HG03025 (cell line): ENCODE data around the gene CRB1.
"Not testable (repeated sequence)": the region's sequence is repeated elsewhere in the genome, so short reads cannot be mapped to it uniquely, and the experiment has no call there.

Experiments used
- ATAC-seq: cut with Tn5 transposase; IDR thresholded peaks from one replicate; pipeline ENCODE4 v1.9.1; 2021; ENCODE audit warnings: mild to moderate bottlenecking, moderate library complexity; ENCODE audit not compliant: unreplicated experiment, low FRiP score

CRB1 gene

DNA sequence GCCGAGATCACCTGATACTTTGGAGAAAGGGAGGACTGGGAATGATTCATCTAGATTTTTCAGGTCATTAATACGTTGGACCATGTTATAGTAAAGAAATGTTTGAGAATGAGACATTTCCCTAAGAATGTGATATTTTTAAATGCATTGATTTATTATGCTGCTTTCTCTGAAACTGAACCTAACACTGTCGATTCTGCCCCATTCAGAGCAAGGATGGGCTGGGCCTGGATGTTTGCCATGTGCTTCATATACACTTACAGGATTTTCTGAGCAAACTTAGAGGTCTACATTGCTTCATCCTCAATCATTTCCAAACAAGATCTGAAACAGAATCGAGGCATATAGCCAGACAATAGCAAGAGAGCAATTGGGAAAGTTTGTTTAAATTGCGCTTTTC lies 183.3 kb downstream of the CRB1 start:
- ATAC-seq = no peak

DNA sequence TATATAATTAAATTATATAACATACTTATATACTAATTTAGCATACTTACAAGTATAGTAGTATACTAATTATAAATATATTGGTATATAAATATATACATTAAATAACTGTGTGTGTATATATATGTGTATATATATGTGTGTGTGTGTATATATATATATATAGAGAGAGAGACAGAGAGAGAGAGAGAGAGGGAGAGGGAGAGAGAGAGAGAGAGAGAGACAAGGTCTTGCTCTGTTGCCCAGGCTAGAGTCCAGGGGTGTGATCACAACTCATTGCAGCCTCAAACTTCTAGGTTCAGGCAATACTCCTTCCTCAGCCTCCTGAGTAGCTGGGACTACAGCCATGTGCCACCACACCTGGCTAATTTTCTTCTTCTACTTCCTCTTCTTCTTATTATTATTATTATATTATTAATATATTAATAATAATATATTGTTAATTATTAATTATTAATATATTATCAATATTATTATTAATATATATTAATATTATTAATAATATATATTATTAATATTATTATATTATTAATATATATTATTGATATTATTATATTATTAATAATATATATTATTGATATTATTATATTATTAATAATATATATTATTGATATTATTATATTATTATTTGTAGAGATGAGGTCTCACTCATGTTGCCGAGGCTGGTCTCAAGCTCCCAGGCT lies 185.5 kb downstream of the CRB1 start:
- ATAC-seq = no peak

DNA sequence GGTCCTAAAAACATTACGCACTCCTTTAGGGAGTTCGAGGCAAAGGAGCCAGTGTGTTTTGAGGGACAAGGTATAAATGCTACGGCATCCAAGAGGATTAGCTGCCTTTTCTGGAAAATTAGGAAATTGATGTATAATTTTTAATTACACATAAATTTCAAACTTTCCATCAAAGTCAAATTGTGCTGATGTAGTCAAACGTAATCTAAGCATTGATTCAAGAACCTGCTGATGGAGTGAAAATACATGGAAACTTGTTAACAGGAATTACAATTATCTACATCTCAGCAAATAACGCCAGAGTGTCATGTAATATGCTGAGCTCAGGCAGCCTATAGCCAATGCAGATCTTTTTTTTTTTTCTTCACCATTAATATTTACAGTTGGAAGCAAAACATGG lies 194.5 kb downstream of the CRB1 start:
- ATAC-seq = no peak

DNA sequence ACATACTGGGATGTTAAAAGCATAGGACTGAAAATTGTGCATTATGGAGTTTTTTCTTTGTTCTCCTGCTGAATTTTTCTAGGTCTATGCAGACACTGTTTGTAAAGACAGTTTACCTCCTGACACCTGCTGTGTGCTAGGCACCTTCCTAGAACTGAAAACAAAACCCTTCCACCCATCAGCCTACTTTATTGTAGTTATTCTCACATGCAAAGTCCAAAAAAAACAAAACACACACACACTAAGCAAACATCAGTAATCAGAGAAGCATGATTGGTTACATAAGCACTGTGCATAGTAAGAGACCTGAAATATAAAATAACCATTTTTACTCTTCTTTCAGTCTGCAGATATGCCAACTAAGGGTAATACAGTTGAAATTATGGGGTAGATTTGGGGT lies 195.1 kb downstream of the CRB1 start:
- no peak for ATAC-seq

DNA sequence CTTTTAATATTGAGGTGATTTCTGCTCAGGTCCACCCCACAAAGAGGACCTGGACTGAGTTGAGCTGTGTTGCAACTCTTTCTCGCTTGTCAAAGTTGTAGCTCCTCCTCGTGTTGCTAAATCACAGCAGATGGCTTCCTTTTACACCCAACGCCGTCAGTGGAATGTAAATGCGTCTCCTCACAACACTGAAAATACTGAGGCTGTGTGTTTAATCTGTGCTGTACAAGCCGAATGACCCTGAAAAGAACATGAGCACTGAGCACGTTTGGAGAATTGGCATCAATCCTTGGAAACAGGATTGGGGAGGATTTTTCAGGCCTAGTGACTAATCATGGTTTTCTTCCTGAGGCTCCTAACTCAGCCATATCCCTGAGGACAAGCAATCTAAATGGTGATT lies 196.0 kb downstream of the CRB1 start:
- no peak for ATAC-seq

DNA sequence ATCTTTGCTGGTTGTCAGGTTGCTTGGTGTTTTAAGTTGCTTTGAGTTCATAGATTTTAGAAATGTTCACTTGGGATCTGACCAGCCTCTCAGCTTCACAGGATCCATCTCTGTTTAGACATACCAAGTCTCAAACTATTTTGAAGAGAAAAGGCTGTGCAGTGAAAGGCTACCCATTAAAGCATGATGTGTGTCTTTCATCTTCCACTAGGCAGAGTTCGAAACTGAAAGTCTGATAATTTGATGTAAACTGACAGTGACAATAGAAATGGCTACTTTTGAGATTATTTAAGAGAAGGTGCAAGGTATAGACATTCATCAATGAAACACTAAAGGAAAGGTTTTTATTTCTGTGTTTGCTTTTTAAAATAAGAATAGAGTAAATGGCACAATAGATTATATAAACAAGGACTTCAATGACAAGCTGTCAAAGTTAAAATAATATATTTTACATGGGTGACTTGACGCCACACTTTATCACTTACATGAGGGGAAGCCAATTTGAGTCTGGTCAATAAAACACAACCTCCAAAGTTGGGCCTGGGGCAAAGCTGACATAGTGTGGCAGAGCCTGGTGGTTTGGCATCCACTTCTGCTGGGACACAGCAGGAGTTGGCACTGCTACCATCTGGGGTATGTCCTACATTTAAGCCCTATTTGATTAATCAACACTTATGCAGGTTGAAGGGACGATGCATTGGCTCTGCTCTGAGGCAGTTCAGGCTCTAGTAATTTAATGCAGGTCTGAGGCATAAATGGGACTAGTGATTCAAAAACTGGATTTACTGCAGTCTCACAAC lies 197.7 kb downstream of the CRB1 start:
- no peak for ATAC-seq

DNA sequence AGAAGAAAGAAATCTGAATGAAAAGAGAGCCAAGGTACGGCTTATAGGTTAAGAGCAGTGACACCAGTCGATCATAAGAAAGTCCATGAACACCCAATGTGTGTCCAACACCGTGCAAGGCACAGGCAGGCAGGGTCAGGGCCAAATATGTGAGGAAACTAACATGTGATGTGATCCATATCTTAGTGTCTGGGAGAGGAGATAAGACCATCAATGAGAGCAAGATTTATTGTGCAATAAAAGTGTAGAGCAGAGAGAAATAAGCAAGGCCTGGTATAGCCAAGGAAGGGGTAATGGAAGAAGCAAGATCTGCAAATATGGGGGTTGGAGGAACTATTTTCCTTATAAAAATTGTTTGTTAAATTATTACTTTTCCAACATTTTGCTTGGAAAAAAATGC lies 198.8 kb downstream of the CRB1 start:
- no peak for ATAC-seq

DNA sequence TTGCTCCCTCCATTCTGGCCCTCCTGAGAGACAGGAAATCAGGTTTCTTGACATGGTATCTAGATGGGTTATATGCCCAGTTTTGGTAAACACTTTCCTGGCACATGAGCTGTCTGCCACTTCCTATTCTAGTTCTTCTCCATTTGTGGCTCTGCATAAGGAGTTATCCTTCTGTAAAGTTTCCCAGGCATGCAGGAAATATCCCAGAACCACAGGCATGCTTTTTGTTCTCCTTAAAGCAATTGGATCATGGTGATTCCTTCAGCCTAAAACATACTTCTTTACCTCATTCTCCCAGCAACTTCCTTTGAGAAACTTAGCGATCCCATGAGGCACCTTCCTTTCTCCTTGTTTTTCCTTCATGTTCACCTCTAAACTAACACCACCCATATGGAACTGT lies 199.8 kb downstream of the CRB1 start:
- ATAC-seq = no peak

DNA sequence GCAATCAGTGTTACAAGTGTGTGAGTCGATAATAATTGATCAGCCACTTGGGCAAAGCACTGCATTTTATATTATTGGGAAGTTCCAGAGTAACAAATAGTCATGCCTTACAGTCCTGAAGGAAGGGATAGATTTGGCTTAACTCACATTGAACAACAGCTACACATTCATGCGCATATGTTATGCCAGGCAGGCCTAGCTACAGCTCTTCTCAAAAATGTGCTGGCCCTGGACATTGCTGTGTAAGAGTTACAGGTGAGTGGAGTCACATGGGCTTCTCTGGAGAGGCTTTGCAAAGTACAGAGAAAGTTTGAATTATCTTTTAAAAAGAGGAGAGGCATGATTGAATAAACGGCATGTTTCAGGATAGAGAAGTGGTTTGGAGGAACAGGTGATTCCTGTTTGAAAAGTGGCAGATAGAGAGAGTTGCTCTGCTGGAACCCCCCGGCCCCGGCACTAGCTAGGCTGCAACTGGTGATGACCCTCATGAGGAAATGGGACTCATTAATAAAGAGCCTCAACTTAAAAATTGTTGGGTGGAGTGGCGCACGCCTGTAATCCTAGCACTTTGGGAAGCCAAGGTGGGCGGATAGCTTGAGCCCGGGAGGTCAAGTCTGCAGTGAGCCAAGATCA lies 200.6 kb downstream of the CRB1 start:
- no peak for ATAC-seq

DNA sequence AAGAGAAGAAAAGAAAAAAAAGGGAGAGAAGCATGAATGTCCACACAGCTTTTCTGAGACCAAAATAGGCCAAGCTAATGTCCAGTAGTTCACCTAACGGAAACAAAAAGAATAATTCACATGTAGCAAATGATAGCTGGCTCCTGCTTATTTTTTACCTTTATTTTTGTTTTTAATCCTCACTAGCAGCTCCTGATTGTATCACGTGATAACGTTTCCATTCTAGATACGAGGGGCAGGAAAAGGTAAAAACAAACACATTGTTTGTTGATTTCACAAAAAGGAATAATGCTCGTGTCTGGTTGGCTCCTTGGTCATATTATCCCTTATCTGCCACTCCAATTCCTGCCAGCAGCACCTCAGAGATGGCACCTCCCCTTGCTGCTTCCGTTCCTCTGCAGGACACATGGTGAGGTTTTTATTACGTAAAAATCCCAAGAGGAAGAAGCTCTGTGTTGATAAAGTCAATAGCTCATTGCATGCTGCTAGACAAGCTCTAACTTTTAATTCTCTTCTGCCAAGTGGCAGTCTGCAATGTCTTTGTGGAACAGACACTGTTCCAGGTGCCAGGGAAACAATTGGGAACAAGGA lies 201.7 kb downstream of the CRB1 start:
- ATAC-seq = no peak

DNA sequence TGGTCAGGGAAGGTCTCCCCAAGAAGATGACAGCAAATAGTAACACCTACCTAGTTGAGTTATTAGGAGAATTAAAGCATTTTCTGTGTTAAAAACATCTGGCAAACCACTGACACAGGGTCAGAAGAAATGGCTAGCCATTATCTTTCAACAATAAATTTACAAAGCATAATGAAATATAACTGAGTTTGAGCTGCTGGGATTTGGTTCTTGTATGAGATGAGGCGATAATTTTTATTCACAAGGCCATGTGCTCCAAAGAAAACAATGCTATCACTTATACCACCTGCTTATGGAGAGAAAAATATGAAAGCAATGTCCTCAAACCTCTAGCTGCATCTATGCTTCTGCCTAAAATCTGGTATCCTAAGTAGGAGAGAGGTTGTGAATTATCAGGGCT lies 202.3 kb downstream of the CRB1 start:
- no peak for ATAC-seq

DNA sequence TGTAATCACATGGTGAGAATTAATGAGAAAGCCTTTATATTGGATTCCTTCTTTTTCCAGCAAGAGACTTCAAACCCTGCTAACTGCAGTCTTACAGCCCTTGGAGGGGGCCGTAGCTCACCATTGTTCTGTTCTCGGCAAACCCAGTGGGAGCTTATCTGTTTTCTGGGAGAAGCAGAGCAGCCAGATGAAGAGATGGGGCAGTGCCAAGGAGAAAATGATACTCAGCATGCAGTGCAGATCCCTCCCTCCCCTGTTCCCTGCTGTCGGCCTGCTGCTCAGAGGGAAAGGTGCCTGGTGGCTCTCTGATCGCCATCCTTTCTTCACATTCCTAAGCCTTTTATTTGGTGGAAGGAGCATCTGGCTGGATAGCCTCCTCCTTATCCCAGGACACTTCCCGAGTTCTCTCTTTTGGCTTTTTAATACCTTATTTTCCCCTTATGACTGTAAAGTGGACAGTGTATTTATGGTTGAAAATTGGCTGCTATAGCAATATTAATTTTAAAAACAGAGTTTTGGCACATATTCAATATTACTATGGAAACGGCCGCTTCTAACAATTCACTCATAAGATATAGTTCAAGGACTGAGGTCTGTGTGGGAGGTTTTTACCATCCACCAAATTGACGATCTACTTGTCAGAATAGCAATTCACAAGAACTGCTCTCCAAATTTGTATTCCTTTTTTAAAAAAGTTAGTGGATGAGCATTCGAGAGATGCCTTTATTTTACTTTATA lies 203.4 kb downstream of the CRB1 start:
- ATAC-seq = no peak

DNA sequence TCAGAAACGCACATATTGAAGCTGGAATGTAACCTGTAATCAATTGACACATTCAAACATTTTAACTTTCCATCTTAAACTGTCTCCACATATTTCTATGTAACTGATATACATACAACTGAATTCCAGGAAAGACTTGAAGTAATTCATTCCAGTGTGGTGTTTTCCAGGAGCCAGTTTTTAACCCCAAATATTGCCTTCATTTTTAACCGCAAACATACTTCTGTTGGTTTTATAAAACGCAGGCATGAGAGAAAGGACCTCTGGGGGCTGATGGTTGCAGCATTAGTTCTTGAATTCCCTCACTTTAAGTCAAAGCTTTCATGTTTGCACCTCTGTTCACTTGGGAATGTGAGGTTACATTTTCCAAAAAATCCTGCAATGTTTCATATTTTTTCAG lies 204.1 kb downstream of the CRB1 start:
- ATAC-seq = no peak

DNA sequence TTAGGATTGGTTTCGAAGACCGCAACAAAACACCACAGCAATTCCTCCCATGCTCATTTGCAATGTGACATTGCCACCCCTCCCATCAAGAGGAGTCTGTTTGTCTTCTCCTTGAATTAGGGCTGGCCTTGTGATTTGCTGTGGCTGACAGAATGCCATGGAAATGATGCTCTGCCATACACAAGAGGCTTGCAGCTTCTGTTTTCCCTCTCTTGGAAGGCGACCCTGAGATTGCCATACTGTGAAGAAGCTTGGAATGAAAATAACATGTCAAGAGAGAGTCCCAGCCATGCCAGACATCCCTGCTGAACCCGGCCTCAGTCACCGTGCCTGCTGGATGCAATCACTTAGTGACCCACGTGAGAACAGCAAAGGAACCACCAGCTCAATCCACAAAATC lies 212.4 kb downstream of the CRB1 start:
- ATAC-seq = no peak

DNA sequence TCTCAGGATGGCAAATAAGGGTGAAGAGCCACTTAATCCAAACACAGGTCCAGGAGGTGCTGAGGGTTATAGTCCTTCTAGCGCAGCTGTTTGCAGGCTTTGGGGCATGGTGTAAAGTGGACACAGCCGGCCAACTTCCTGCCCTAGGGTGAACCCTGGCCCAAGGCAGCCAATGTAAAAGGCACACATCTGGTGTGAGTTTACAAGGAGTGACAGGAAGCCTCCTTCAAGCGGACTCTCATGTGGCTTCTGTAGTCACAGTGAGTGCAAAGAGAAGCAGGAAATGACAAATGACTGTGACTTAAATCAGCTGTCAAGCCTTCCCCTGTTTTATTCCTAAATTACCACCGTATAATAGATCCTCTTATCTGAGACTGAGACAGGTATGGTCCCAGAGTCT lies 213.0 kb downstream of the CRB1 start:
- ATAC-seq = no peak

DNA sequence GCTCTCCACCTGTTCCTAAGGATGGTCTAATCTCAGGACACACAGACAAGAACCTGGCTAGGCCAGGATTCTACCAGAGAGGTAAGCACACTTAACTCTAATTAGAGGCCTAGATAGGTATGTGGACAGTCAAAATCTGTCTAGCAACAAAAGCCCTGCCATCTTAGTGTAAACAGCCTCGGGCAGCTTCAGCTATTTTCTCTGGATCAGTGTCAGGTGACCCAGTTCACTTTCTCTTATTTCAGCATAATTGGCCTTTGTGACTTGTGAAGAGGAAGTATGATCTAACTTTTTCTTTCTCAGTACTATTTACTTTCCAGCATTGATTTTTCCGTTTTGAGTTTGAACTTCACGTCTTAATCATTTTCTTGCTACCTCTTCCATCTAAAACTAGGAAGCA lies 217.7 kb downstream of the CRB1 start:
- ATAC-seq = no peak

DNA sequence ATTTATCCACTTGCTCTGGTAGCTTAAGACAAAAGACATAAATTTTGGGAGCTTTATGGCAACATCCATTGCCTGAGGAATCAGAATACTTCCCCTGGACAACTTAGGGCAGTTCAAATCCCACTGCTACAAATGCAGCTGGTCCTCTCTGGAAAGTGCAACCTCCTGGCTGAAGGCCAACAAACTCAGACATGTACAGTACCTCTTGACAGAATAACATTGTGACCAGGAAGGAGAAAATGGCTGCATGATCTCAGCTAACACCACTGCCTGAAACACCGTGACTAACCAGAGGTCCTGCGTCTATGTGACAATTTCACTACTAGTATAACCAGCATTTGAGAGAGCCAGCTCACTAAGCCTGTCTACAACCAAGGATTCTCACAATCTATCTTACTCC lies 218.9 kb downstream of the CRB1 start:
- ATAC-seq = no peak

DNA sequence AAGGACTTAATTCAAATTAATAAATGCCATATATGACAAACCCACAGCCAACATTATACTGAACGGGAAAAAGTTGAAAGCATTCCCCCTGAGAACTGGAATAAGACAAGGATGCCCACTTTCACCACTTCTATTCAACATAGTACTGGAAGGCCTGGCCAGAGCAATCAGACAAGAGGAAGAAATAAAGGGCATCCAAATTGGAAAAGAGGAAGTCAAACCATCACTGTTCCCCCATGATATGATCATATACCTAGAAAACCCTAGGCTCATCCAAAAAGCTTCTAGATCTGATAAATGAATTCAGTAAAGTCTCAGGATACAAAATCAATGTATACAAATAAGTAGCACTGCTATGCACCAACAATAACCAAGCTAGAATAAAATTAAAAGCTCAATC lies 223.5 kb downstream of the CRB1 start:
- ATAC-seq = not testable (repeated sequence)

DNA sequence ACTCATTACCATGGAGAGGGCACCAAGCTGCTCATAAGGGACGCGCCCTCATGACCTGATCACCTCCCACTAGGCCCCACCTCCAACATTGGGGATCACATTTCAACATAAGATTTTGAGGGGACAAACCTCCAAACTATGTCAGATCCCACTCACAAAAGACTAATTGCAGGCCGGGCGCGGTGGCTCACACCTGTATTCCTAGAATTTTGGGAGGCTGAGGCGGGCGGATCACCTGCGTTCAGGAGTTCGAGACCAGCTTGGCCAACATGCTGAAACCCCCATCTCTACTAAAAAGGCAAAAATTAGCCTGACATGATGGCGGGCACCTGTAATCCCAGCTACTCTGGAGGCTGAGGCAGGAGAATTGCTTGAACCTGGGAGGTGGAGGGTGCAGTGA lies 228.7 kb downstream of the CRB1 start:
- no peak for ATAC-seq

DNA sequence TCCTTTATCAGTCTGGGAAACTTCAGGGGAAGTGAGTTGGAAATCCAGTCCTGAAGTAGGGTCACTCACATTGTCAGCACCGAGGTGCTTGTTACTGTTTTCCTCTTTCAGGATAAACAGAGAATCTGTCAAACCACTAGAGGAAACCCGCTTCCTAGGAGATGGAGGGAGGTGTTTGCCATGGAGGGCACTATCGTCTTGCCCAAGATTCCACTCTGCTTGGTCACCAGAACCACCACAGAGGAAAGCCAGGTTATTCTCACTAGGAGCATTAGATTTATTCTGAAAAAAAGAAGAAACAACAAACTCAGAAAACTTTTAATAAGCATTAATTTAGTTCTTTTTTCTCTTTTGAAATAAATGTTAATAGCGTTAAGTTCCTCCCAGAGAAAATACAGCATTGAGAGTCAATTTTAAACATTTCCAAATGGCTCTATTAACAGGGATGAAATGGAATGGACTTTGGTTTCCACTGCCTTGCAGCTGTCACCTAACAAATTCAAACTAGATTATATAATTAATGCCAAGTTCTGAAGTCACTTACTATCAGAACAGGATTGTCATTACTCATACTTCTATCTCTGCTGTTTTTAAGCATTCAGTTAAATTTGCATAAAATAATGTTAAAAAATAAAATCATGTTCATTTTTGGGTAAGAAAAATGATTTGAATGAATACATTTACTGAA lies 242.8 kb downstream of the CRB1 start:
- ATAC-seq = no peak
